Left lung (tissue), 10 donors: ENCODE results near the gene BRD7. TPM values are rescaled to one million over a fixed set of nuclear protein-coding genes. Genes with fewer than 3 reads are reported as not detected.

ENCODE experiments used
- ATAC-seq: fragments of 200-7000 bp; cut with Tn5 transposase; one replicate; pipeline ENCODE4 v1.9.1; 2020; ENCODE audit warnings: moderate library complexity
- DNase-seq, 4 donors: peaks; one replicate each; pipeline ENCODE4 v3.0.0-alpha.2; 2013 to 2020
- H3K27ac ChIP-seq, 2 donors: fragments of 200-600 bp; sonication (generic) in 1 of 2; one replicate each; pipeline versions ENCODE4 v1.5.0 to v1.8.0; 2020 to 2021
- H3K27me3 ChIP-seq, 2 donors: fragments of 200-600 bp; sonication (generic) in 1 of 2; one replicate each; pipeline versions ENCODE4 v1.5.0 to v1.8.0; 2020 to 2021
- H3K36me3 ChIP-seq, 2 donors: fragments of 200-600 bp; sonication (generic) in 1 of 2; one replicate each; pipeline versions ENCODE4 v1.5.0 to v1.8.0; 2020 to 2021
- H3K4me1 ChIP-seq, 2 donors: fragments of 200-600 bp; one replicate each; pipeline ENCODE4 v1.8.0; 2021
- H3K4me3 ChIP-seq, 2 donors: fragments of 200-600 bp; sonication (generic) in 1 of 2; one replicate each; pipeline versions ENCODE4 v1.5.0 to v1.8.0; 2020 to 2021; ENCODE audit warnings: mild to moderate bottlenecking in 1 of 2
- H3K9me3 ChIP-seq, 2 donors: fragments of 200-600 bp; sonication (generic) in 1 of 2; one replicate each; pipeline versions ENCODE4 v1.5.0 to v1.8.0; 2020 to 2021
- intact Hi-C, 2 donors: fragments of 100-400 bp; cut with DNase I; formaldehyde crosslinking; loops; one replicate each; pipeline versions ENCODE4 v1.11.2 to v1.14.2; 2022
- polyA plus RNA-seq, 6 donors: library from polyadenylated mRNA; unstranded; fragments of 120-200 nt; gene quantifications; one replicate each; pipeline ENCODE4 v1.2.1, GENCODE V29; 2013; ENCODE audit not compliant: insufficient read length in 6 of 6
- total RNA-seq, 2 donors: library from RNA; stranded (reverse); fragmentation: NEBNext Ultra II Directional; extraction: Animal tissue kit (Norgen Biotek cat#: 25700); gene quantifications; one replicate each; pipeline ENCODE4 v1.2.1, GENCODE V29; 2021
- TF ChIP-seq, protein P1 (sequence below), 2 donors: fragments of 200-600 bp; sonication (generic) in 1 of 2; IDR thresholded peaks; one replicate each; pipeline versions ENCODE4 v1.5.0 to v1.8.0; 2021; ENCODE audit warnings: antibody characterized with exemption in 2 of 2
- donor health status: DM: no; HTN: yes; CAD: no.
- donor health status: DM: no; HTN: no; CAD: no.

The BRD7 gene
- total and polyA plus RNA-seq, 8 donors = 59.8 to 113 (median 97.6) TPM

DNA sequence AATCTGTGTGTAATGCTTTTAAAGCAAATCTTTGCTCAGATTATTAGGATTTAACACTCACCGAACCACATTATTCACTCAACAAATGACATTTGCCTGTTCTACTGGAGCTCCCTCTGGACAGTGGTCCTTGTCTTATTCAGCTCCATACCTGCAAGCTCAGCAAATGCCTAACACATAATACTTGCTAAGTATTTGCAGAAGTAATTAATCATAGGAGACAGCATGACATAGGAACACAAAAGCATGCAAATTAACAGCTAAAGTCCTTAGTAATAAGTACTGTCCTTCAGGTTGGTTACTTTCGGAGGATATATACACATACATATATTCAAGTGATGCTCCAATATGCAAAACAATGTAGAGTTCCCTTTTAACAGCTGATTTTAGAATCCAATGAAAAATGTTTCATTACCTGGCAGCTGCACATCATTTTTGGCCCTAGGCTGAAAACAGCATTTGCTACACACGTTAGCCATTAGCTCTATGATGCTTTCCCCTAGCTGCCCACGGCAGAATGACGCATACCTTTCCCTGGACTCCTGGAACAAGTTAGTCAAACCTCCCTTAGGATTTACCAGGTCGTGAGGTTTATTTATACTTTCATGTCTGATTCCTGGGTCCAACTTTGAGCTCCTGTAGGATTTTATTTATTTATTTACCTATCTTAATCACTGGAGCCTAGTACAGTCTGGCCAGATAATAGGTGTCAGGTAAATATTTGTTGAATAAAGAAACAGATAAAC, 8.6 kb downstream of the BRD7 start:
- Histone ChIP-seq H3K27ac (no peak overlapping the region), H3K27me3 (no peaks in the 10 kb centered on the region), H3K4me1 (peaks cover 5 to 23% of the 10 kb centered on the region in 2 donors), H3K36me3 (peaks cover 0 to 48% of the 10 kb centered on the region in 2 donors), H3K9me3 (no peaks in the 10 kb centered on the region), H3K4me3 (no peak overlapping the region)
- intact Hi-C loops = no loop called here
- TF ChIP-seq, protein P1, sequence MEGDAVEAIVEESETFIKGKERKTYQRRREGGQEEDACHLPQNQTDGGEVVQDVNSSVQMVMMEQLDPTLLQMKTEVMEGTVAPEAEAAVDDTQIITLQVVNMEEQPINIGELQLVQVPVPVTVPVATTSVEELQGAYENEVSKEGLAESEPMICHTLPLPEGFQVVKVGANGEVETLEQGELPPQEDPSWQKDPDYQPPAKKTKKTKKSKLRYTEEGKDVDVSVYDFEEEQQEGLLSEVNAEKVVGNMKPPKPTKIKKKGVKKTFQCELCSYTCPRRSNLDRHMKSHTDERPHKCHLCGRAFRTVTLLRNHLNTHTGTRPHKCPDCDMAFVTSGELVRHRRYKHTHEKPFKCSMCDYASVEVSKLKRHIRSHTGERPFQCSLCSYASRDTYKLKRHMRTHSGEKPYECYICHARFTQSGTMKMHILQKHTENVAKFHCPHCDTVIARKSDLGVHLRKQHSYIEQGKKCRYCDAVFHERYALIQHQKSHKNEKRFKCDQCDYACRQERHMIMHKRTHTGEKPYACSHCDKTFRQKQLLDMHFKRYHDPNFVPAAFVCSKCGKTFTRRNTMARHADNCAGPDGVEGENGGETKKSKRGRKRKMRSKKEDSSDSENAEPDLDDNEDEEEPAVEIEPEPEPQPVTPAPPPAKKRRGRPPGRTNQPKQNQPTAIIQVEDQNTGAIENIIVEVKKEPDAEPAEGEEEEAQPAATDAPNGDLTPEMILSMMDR (IDR thresholded peaks at IDR 0.05) = no peak
- no peak for ATAC-seq
- no peak for DNase-seq

DNA sequence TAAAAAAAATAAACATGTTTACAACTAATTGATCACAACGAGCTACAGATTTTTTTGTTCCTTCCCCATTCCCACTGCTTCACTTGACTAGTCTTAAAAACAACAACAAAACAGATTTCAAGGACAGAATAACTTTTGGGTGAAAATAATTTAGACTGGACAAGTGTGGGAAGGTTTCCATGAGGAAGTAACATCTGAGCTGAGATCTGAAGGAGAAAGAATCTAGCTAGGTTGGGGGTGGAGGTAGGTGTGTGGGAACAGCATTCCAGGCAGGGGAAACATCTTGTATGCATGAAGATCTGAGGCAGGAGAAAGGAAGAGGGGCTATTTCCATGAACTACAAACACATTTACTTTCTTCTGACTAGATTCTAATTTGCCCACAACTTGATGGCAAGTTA, 9.2 kb downstream of the BRD7 start:
- Histone ChIP-seq H3K36me3 (peaks cover 0 to 48% of the 10 kb centered on the region in 2 donors), H3K27ac (no peak overlapping the region), H3K4me3 (no peak overlapping the region), H3K4me1 (peaks cover 5 to 26% of the 10 kb centered on the region in 2 donors), H3K9me3 (no peaks in the 10 kb centered on the region), H3K27me3 (no peaks in the 10 kb centered on the region)
- intact Hi-C loops = no loop called here
- TF ChIP-seq, protein P1 (IDR thresholded peaks at IDR 0.05) = no peak
- DNase-seq (no peak), ATAC-seq (peak; percentile 49)

DNA sequence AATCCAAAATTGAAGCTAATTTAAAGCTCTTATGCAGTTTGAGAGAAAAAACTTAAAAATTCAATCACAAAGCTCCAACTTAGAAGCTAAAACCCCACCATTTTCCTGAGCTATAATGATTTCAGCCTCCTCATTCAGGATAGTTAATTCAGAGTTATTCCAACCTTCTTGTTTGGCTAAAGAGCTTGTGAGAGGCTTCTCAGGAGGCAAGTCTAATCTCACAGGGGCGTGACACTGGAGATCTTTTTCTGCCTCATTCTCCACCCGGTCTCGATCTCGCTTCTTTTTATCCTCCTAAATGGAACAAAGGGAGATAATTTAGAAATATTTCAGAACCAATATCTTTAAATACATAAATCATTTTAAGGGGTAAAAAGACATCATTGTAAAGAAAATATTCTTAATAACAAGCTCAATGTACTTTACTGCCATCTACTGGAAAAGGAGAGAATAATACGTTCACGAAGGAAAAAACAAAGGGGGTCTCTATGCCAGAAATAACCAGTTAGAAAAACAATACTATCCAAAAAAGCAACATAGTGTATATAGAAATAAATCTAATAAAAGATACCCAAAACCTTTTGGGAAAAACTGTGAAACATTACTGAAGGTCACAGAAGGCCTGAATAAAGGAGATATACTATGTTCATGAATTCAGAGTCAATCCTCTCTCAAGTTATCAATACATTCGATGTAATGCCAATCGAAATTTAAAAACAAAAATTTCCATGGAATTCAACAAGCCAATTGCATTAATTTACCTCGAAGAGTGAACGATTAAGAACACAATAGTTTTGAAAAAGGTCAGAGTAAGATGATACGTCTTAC, 13.9 kb downstream of the BRD7 start:
- no peak overlapping the region for H3K4me3 ChIP-seq
- H3K4me1 ChIP-seq = peaks cover under 1 to 16% of the 10 kb centered on the region in 2 donors
- ATAC-seq (peak; percentile 75), DNase-seq (no peak)
- H3K27ac ChIP-seq = peak overlapping the region in 1 of 2 donors; percentile 3
- no peaks in the 10 kb centered on the region for H3K27me3 ChIP-seq
- H3K9me3 ChIP-seq = no peaks in the 10 kb centered on the region
- TF ChIP-seq, protein P1 (IDR thresholded peaks at IDR 0.05) = peak; percentile 41 to 73
- H3K36me3 ChIP-seq = peaks cover 0 to 64% of the 10 kb centered on the region in 2 donors
- intact Hi-C loops = no loop called here

DNA sequence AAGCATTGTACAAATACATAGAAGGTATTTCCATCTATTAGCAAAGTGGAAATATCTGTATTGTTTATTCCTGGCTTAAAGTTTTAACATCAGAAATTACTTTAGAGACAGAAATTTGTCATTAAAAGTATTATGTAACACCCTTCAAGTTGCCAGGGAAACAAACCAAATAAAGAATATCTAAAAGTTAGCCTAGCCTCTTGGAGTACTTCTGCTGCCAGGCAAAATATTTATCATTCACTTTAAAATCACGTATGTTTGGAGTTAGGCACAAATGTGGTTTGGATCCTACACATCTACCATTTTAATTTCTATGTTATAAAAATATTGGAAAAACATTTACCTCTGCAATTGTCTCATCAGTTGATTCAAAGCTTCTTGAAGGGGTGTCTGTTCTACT, 14.7 kb downstream of the BRD7 start:
- no peaks in the 10 kb centered on the region for H3K9me3 ChIP-seq
- peaks cover 0 to 13% of the 10 kb centered on the region in 2 donors for H3K4me1 ChIP-seq
- H3K27me3 ChIP-seq = no peaks in the 10 kb centered on the region
- TF ChIP-seq, protein P1 (IDR thresholded peaks at IDR 0.05) = no peak
- intact Hi-C loops = no loop called here
- H3K36me3 ChIP-seq = peaks cover 0 to 64% of the 10 kb centered on the region in 2 donors
- ATAC-seq (peak; percentile 83), DNase-seq (peak in 1 of 4 donors; percentile 33)
- H3K4me3 ChIP-seq = no peak overlapping the region
- H3K27ac ChIP-seq = peak overlapping the region in 1 of 2 donors; percentile 3

DNA sequence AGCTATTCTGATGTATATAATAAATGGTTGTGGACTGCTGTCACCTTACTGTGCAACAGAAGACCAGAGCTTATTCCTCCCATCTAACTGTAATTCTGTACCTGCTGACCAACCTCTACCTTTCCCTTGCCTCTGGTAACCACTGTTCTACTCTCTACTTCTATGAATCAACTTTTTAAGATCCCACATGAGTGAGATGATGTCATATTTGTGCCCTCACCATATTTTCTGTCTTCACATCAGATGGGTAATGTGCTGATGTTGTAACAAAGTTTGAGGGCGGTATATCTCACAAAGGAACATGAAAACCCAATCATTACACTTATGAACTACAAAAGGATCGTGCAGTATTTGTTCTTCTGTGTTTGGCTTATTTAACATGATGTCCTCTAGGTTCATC, 16.8 kb downstream of the BRD7 start:
- ATAC-seq (no peak), DNase-seq (no peak)
- intact Hi-C loops = no loop called here
- H3K27ac ChIP-seq = no peak overlapping the region
- peaks cover 0 to 13% of the 10 kb centered on the region in 2 donors for H3K4me1 ChIP-seq
- H3K27me3 ChIP-seq = no peaks in the 10 kb centered on the region
- TF ChIP-seq, protein P1 (IDR thresholded peaks at IDR 0.05) = no peak
- no peaks in the 10 kb centered on the region for H3K9me3 ChIP-seq
- H3K4me3 ChIP-seq = no peak overlapping the region
- H3K36me3 ChIP-seq = peaks cover 0 to 62% of the 10 kb centered on the region in 2 donors
